SJSA1 (cell line): Measurements from ENCODE around the gene SLC17A8. TPM values are rescaled to one million over a fixed set of nuclear protein-coding genes. Genes with fewer than 3 reads are reported as not detected.

ENCODE experiments used
- DNase-seq, 2 experiments: peaks; one replicate each; pipeline ENCODE4 v3.0.0-alpha.2; 2015 to 2020; ENCODE audit warnings: low spot score in 2 of 2, low read depth in 1 of 2
- H3K27ac ChIP-seq: fragments of 250-450 bp; sonication (Bioruptor Pico); 2 replicates; pipeline ENCODE4 v1.5.1; 2020; ENCODE audit warnings: mild to moderate bottlenecking, moderate library complexity
- H3K27me3 ChIP-seq: fragments of 250-450 bp; sonication (Bioruptor Pico); replicated peaks from 2 replicates; pipeline ENCODE4 v1.5.1; 2020; ENCODE audit warnings: mild to moderate bottlenecking, moderate library complexity
- H3K36me3 ChIP-seq: fragments of 250-450 bp; sonication (Bioruptor Pico); 2 replicates; pipeline ENCODE4 v1.5.1; 2020; ENCODE audit warnings: mild to moderate bottlenecking
- H3K4me1 ChIP-seq: fragments of 250-450 bp; sonication (Bioruptor Pico); replicated peaks from 2 replicates; pipeline ENCODE4 v1.6.1; 2021; ENCODE audit warnings: mild to moderate bottlenecking
- H3K4me3 ChIP-seq: fragments of 250-450 bp; sonication (Bioruptor Pico); 2 replicates; pipeline ENCODE4 v1.5.1; 2020; ENCODE audit warnings: mild to moderate bottlenecking
- H3K9me3 ChIP-seq: fragments of 250-450 bp; sonication (Bioruptor Pico); replicated peaks from 2 replicates; pipeline ENCODE4 v1.5.1; 2020; ENCODE audit warnings: mild to moderate bottlenecking
- total RNA-seq: library from RNA; depleted of rRNA; stranded (reverse); fragments of >200 nt; shearing (Covaris generic); gene quantifications from 2 replicates; pipeline ENCODE4 v1.2.3, GENCODE V29; 2014

Gene SLC17A8
- total RNA-seq, 1 experiment from 2014 or later = not detected

GRCh38 chr12:100381379-100381778 is 24.5 kb downstream of the SLC17A8 start:
- no peak overlapping the region for H3K4me3 ChIP-seq
- no peaks in the 10 kb centered on the region for H3K27me3 ChIP-seq
- no peaks in the 10 kb centered on the region for H3K4me1 ChIP-seq
- no peaks in the 10 kb centered on the region for H3K36me3 ChIP-seq
- H3K27ac ChIP-seq = no peak overlapping the region
- no peaks in the 10 kb centered on the region for H3K9me3 ChIP-seq
- no peak for DNase-seq

- 0 out of 2 replicates have a peak, but pooled peaks cover under 1% of the 10 kb centered on the region for H3K27me3 ChIP-seq
- no peak overlapping the region for H3K27ac ChIP-seq
- no peak for DNase-seq
- H3K9me3 ChIP-seq = no peaks in the 10 kb centered on the region
- H3K36me3 ChIP-seq = no peaks in the 10 kb centered on the region
- H3K4me1 ChIP-seq = no peaks in the 10 kb centered on the region
- no peak overlapping the region for H3K4me3 ChIP-seq
Observed at GRCh38 chr12:100382338-100382737, 25.5 kb downstream of the SLC17A8 start.

- no peaks in the 10 kb centered on the region for H3K9me3 ChIP-seq
- DNase-seq = no peak
- no peak overlapping the region for H3K4me3 ChIP-seq
- 0 out of 2 replicates have a peak, but pooled peaks cover 5% of the 10 kb centered on the region for H3K27me3 ChIP-seq
- H3K36me3 ChIP-seq = no peaks in the 10 kb centered on the region
- no peak overlapping the region for H3K27ac ChIP-seq
- no peaks in the 10 kb centered on the region for H3K4me1 ChIP-seq
Observed at GRCh38 chr12:100383586-100384558, 27.0 kb downstream of the SLC17A8 start.

- Histone ChIP-seq H3K27ac (no peak overlapping the region), H3K27me3 (0 out of 2 replicates have a peak, but pooled peaks cover 5% of the 10 kb centered on the region), H3K4me1 (no peaks in the 10 kb centered on the region), H3K4me3 (no peak overlapping the region), H3K36me3 (no peaks in the 10 kb centered on the region), H3K9me3 (no peaks in the 10 kb centered on the region)
- no peak for DNase-seq
Observed at GRCh38 chr12:100384559-100384935, 27.7 kb downstream of the SLC17A8 start.

GRCh38 chr12:100388382-100388781 is 31.5 kb downstream of the SLC17A8 start:
- DNase-seq = no peak
- Histone ChIP-seq H3K27me3 (0 out of 2 replicates have a peak, but pooled peaks cover 5% of the 10 kb centered on the region), H3K4me1 (no peaks in the 10 kb centered on the region), H3K27ac (no peak overlapping the region), H3K4me3 (no peak overlapping the region), H3K36me3 (no peaks in the 10 kb centered on the region), H3K9me3 (no peaks in the 10 kb centered on the region)

- Histone ChIP-seq H3K36me3 (no peaks in the 10 kb centered on the region), H3K4me1 (no peaks in the 10 kb centered on the region), H3K9me3 (no peaks in the 10 kb centered on the region), H3K27me3 (0 out of 2 replicates have a peak, but pooled peaks cover 5% of the 10 kb centered on the region), H3K27ac (no peak overlapping the region), H3K4me3 (no peak overlapping the region)
- no peak for DNase-seq
Observed at GRCh38 chr12:100391856-100392255, 35.0 kb downstream of the SLC17A8 start.

GRCh38 chr12:100393200-100393599 is 36.3 kb downstream of the SLC17A8 start:
- no peak overlapping the region for H3K27ac ChIP-seq
- H3K36me3 ChIP-seq = no peaks in the 10 kb centered on the region

GRCh38 chr12:100395811-100396210 is 38.9 kb downstream of the SLC17A8 start:
- H3K27me3 ChIP-seq = no peaks in the 10 kb centered on the region
- H3K4me1 ChIP-seq = no peaks in the 10 kb centered on the region
- no peak overlapping the region for H3K27ac ChIP-seq
- H3K36me3 ChIP-seq = no peaks in the 10 kb centered on the region
- H3K4me3 ChIP-seq = no peak overlapping the region
- H3K9me3 ChIP-seq = no peaks in the 10 kb centered on the region
- no peak for DNase-seq

More at GRCh38 chr12:100393200-100393599, 36.3 kb downstream of the SLC17A8 start:
- H3K9me3 ChIP-seq = no peaks in the 10 kb centered on the region
- no peaks in the 10 kb centered on the region for H3K27me3 ChIP-seq
- H3K4me1 ChIP-seq = no peaks in the 10 kb centered on the region
- no peak overlapping the region for H3K4me3 ChIP-seq
- no peak for DNase-seq

- no peak for DNase-seq
- Histone ChIP-seq H3K27me3 (no peaks in the 10 kb centered on the region), H3K4me1 (0 out of 2 replicates have a peak, but pooled peaks cover 3% of the 10 kb centered on the region), H3K9me3 (no peaks in the 10 kb centered on the region), H3K27ac (no peak overlapping the region), H3K36me3 (no peaks in the 10 kb centered on the region), H3K4me3 (no peak overlapping the region)
Observed at GRCh38 chr12:100398307-100398706, 41.4 kb downstream of the SLC17A8 start.

GRCh38 chr12:100399095-100399494 is 42.2 kb downstream of the SLC17A8 start:
- H3K27me3 ChIP-seq = no peaks in the 10 kb centered on the region
- H3K4me1 ChIP-seq = 0 out of 2 replicates have a peak, but pooled peaks cover 7% of the 10 kb centered on the region
- no peak overlapping the region for H3K27ac ChIP-seq
- H3K4me3 ChIP-seq = no peak overlapping the region
- no peaks in the 10 kb centered on the region for H3K9me3 ChIP-seq
- DNase-seq = no peak
- no peaks in the 10 kb centered on the region for H3K36me3 ChIP-seq

GRCh38 chr12:100401660-100402059 is 44.8 kb downstream of the SLC17A8 start:
- 0 out of 2 replicates have a peak, but pooled peaks cover 7% of the 10 kb centered on the region for H3K4me1 ChIP-seq
- no peak overlapping the region for H3K27ac ChIP-seq
- DNase-seq = no peak
- H3K9me3 ChIP-seq = no peaks in the 10 kb centered on the region
- H3K4me3 ChIP-seq = no peak overlapping the region
- H3K36me3 ChIP-seq = no peaks in the 10 kb centered on the region
- H3K27me3 ChIP-seq = no peaks in the 10 kb centered on the region

GRCh38 chr12:100402763-100403162 is 45.9 kb downstream of the SLC17A8 start:
- H3K27ac ChIP-seq = no peak overlapping the region
- DNase-seq = no peak
- H3K4me3 ChIP-seq = no peak overlapping the region
- H3K9me3 ChIP-seq = no peaks in the 10 kb centered on the region
- H3K4me1 ChIP-seq = 0 out of 2 replicates have a peak, but pooled peaks cover 7% of the 10 kb centered on the region
- no peaks in the 10 kb centered on the region for H3K36me3 ChIP-seq
- no peaks in the 10 kb centered on the region for H3K27me3 ChIP-seq

GRCh38 chr12:100403446-100403845 is 46.6 kb downstream of the SLC17A8 start:
- H3K4me1 ChIP-seq = 0 out of 2 replicates have a peak, but pooled peaks cover 7% of the 10 kb centered on the region
- no peaks in the 10 kb centered on the region for H3K36me3 ChIP-seq
- H3K27ac ChIP-seq = no peak overlapping the region
- H3K9me3 ChIP-seq = no peaks in the 10 kb centered on the region
- peak in 1 of 2 experiments; percentile 22 for DNase-seq
- no peak overlapping the region for H3K4me3 ChIP-seq
- no peaks in the 10 kb centered on the region for H3K27me3 ChIP-seq

GRCh38 chr12:100404769-100405407 is 48.0 kb downstream of the SLC17A8 start:
- H3K4me1 ChIP-seq = 0 out of 2 replicates have a peak, but pooled peaks cover 7% of the 10 kb centered on the region
- no peak for DNase-seq
- no peaks in the 10 kb centered on the region for H3K36me3 ChIP-seq
- no peaks in the 10 kb centered on the region for H3K27me3 ChIP-seq
- H3K27ac ChIP-seq = no peak overlapping the region
- no peak overlapping the region for H3K4me3 ChIP-seq
- H3K9me3 ChIP-seq = no peaks in the 10 kb centered on the region
